Uterus (tissue), 2 donors: ENCODE measurements around the gene LPCAT1.

ENCODE experiments used
- POLR2A ChIP-seq, 2 donors: fragments of 450-650 bp; IDR thresholded peaks; one replicate each; pipeline ENCODE4 v1.6.1; 2016; ENCODE audit warnings: antibody characterized with exemption in 2 of 2, mild to moderate bottlenecking in 1 of 2, moderate library complexity in 1 of 2
- TF ChIP-seq, protein P1 (sequence below), 4 experiments: fragments of 200-600 bp in 2 of 4; fragments of 450-650 bp in 2 of 4; sonication (generic) in 2 of 4; IDR thresholded peaks; one replicate each; pipeline ENCODE4 v1.5.1; 2016 to 2019; ENCODE audit warnings: antibody characterized with exemption in 4 of 4, mild to moderate bottlenecking in 2 of 4, moderate library complexity in 1 of 4

DNA sequence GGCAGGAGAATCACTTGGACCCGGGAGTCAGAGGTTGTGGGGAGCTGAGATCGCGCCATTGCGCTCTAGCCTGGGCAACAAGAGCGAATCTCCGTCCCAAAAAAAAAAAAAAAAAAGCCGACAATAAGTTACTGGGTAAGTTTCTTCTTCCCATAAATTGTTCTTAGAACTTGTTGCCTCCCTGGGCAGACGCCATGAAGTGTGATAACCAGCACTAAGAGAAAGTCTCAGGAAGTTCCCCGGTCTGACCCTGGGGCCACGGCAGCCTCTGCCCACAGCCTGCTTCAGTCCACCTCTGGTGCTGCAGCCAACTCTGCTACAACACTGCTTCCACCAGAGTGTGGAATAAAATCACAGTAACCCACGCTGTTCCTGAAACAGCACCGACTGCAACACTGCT, 19.1 kb downstream of the LPCAT1 start:
- TF ChIP-seq, protein P1, sequence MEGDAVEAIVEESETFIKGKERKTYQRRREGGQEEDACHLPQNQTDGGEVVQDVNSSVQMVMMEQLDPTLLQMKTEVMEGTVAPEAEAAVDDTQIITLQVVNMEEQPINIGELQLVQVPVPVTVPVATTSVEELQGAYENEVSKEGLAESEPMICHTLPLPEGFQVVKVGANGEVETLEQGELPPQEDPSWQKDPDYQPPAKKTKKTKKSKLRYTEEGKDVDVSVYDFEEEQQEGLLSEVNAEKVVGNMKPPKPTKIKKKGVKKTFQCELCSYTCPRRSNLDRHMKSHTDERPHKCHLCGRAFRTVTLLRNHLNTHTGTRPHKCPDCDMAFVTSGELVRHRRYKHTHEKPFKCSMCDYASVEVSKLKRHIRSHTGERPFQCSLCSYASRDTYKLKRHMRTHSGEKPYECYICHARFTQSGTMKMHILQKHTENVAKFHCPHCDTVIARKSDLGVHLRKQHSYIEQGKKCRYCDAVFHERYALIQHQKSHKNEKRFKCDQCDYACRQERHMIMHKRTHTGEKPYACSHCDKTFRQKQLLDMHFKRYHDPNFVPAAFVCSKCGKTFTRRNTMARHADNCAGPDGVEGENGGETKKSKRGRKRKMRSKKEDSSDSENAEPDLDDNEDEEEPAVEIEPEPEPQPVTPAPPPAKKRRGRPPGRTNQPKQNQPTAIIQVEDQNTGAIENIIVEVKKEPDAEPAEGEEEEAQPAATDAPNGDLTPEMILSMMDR (IDR thresholded peaks at IDR 0.05) = no peak
- TF ChIP-seq POLR2A (IDR thresholded peaks at IDR 0.05) = no peak
